ENCODE results near the gene HLA-C. TPM values are rescaled to one million over a fixed set of nuclear protein-coding genes. Genes with fewer than 3 reads are reported as not detected.
A peak's percentile ranks its signal among the peaks of the same experiment; 100 is the strongest.

HLA-C gene
- total RNA-seq, 2 donors from 2014 or later = 272 to 682 TPM

DNA sequence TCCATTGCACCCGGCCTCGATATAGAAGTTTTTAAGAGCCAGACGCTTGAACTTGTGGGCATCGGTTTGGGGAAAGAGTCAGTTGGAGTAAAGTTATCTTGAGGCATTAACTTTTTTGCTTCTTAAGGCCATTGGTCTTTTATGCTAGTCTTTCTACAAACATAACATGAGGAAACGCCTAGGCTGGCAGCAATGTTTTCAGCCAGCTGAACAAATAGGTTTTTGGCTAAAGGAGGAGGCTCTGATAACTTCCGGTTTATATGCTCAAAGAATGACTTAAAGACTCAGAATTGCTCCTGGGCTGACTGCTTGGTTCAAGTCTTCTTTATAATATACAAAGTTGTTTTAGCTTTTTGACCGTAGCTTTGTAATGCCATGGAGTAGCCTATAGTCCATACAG lies 46.2 kb downstream of the HLA-C start:
- intact Hi-C loops (cut with DNase I) = no loop called here
- DNase-seq (ENCODE audit: low spot score) = peak; percentile 71

DNA sequence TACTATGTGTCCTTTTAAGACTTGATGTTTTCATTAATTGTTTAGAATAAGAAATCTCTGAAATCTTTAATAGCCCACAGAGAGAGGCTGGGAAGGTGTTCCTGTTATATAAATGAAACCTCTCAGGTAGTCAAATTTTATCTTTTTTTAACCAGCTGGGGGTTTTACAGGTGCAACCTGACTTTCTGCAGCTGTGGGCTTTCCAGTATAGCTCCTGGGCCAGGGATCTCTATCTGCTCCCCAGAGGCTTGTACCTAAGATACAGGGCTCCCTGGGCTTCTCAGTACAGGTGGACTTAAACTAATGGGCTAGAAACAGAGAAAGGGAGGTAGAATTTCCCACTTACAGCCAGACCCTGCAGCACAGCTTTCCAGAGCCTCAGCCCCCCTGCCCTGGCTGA lies 49.4 kb downstream of the HLA-C start:
- no peak for TF ChIP-seq POLR2AphosphoS5 (IDR thresholded peaks at IDR 0.05)
- no peak for TF ChIP-seq CTCF (IDR thresholded peaks at IDR 0.05)
- no peak for TF ChIP-seq POLR2A (IDR thresholded peaks at IDR 0.05)
- H3K36me3 ChIP-seq = no peaks in the 10 kb centered on the region
- no peak overlapping the region for H3K4me3 ChIP-seq
- intact Hi-C loops (cut with DNase I) = no loop called here
- no peak for DNase-seq (ENCODE audit: low spot score)
- H3K27me3 ChIP-seq (replicated peaks; ENCODE audit: insufficient read depth) = no peaks in the 10 kb centered on the region
- H3K4me1 ChIP-seq (replicated peaks) = no peaks in the 10 kb centered on the region
- no peak overlapping the region for H3K27ac ChIP-seq
- no peaks in the 10 kb centered on the region for H3K9me3 ChIP-seq

More for the DNA sequence above, 46.2 kb downstream of the HLA-C start:
- Histone ChIP-seq H3K27ac (peak overlapping the region in 1 of 2 donors; percentile 57), H3K4me1 (replicated peaks) (no peaks in the 10 kb centered on the region), H3K27me3 (replicated peaks; ENCODE audit: insufficient read depth) (no peaks in the 10 kb centered on the region), H3K4me3 (no peak overlapping the region), H3K36me3 (no peaks in the 10 kb centered on the region), H3K9me3 (no peaks in the 10 kb centered on the region)
- WGBS = 37% methylated on average over 7 of the region's 7 CpGs
- peak; percentile 83 for TF ChIP-seq POLR2AphosphoS5 (IDR thresholded peaks at IDR 0.05)
- TF ChIP-seq POLR2A (IDR thresholded peaks at IDR 0.05) = no peak

Small RNA genes within 50 kb of the gene (small RNA-seq; reads per million reads assigned to genes)
- gene AL662844.1 = 0 reads per million in 2 donors

Other genes starting within 250 kb of the HLA-C start
- gene C6orf15, start 159.5 kb downstream of the HLA-C start, total RNA-seq = under 1 TPM in 1 of 2 donors, not detected in 1; 0.51 TPM
- gene PSORS1C1, start 157.3 kb downstream of the HLA-C start, total RNA-seq = 1 to 10 TPM; 1.2 to 3.5 TPM
- gene CDSN, start 151.6 kb downstream of the HLA-C start, total RNA-seq = 1 to 10 TPM in 1 of 2 donors, under 1 TPM in 1; 0.50 to 1.5 TPM
- gene PSORS1C2, start 133.0 kb downstream of the HLA-C start, total RNA-seq = not detected
- 10 to 100 TPM; 20.3 to 37.4 TPM for gene CCHCR1, start 114.3 kb downstream of the HLA-C start, total RNA-seq
- 10 to 100 TPM in 1 of 2 donors, 1 to 10 TPM in 1; 7.6 to 10.0 TPM for gene TCF19, start 113.5 kb downstream of the HLA-C start, total RNA-seq
- gene POU5F1, start 101.4 kb downstream of the HLA-C start, total RNA-seq = 10 to 100 TPM in 1 of 2 donors, 1 to 10 TPM in 1; 3.4 to 21.5 TPM
- gene HLA-B, start 85.1 kb upstream of the HLA-C start, total RNA-seq = 100 to 1,000 TPM; 846 to 899 TPM
- 10 to 100 TPM; 16.1 to 22.8 TPM for gene MICA, start 131.5 kb upstream of the HLA-C start, total RNA-seq
- gene MICB, start 226.1 kb upstream of the HLA-C start, total RNA-seq = 1 to 10 TPM; 1.3 to 5.5 TPM

Measured in prostate gland (tissue), 2 donors.